Measurements from ENCODE around the gene NFATC4.

NFATC4 gene

DNA sequence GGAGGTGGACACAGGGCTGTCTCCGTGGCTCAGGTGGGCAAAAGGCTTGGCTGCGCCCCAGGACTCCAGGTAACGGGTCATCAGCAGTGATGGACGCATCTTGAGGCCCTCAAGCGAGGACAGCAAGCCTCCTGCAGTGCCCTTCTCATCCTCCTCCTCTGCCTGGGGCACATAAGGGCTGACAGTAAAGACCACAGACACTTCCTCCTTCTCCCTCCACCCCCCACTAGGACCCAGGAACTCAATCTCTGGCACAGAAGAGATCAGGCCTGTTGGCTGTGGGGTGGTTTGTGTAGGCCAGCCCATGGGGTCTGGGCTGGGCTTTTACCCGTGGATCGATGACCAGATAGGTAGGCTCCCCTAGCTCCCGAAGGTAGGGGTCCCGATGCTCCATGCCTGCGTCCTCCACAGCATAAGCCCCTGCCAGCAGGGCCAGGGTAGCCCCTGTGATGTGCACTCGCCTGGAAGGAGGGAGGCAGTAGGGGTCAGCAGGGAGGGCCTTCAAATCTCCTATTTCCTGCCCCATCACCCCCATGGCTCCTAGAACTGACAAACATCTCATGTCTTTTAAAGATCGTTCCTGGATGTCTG is 38.8 kb upstream of the NFATC4 start:
- DNase-seq (ENCODE audit: low read depth, low spot score), result no peak
- Histone ChIP-seq H3K27ac (no peak overlapping the region), H3K9me3 (ENCODE audit: low read depth, low read length) (no peaks in the 10 kb centered on the region), H3K36me3 (ENCODE audit: insufficient read depth, low read length) (no peaks in the 10 kb centered on the region), H3K4me3 (no peak overlapping the region), H3K9ac (ENCODE audit: insufficient read length) (no peak overlapping the region)
- TF ChIP-seq FOXP2 (optimal IDR thresholded peaks at IDR 0.05; ENCODE audit: control extremely low read depth, extremely low read length, insufficient read depth) (no peak), EZH2 (IDR thresholded peaks at IDR 0.05) (no peak), POLR2AphosphoS5 (IDR thresholded peaks at IDR 0.05; ENCODE audit: borderline replicate concordance, low read depth, low read length) (no peak)

DNA sequence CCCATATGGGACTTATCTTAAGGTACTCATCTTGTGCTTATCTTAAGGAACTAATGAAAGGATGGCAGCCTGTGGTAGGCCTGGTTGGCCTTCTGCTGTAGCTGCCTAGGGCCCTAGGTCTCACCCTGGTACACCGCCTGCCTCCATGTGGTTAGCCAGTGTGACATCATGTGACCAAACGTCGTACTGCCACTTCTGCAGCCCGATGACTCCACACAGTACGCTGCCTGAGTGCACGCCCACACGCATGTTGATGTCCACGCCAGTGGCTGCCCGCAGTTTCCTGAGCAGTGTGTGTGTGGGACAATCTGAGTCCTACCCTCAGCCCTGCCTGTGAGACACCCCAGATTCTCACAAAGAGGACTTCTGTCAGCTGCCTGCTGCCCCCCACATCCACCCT is 38.2 kb upstream of the NFATC4 start:
- TF ChIP-seq EZH2 (IDR thresholded peaks at IDR 0.05) (no peak), POLR2AphosphoS5 (IDR thresholded peaks at IDR 0.05; ENCODE audit: borderline replicate concordance, low read depth, low read length) (no peak), FOXP2 (optimal IDR thresholded peaks at IDR 0.05; ENCODE audit: control extremely low read depth, extremely low read length, insufficient read depth) (no peak)
- H3K9me3 ChIP-seq (ENCODE audit: low read depth, low read length), result no peaks in the 10 kb centered on the region
- no peak for DNase-seq (ENCODE audit: low read depth, low spot score)
- no peak overlapping the region for H3K9ac ChIP-seq (ENCODE audit: insufficient read length)
- no peaks in the 10 kb centered on the region for H3K36me3 ChIP-seq (ENCODE audit: insufficient read depth, low read length)
- H3K4me3 ChIP-seq, result no peak overlapping the region
- H3K27ac ChIP-seq, result no peak overlapping the region

DNA sequence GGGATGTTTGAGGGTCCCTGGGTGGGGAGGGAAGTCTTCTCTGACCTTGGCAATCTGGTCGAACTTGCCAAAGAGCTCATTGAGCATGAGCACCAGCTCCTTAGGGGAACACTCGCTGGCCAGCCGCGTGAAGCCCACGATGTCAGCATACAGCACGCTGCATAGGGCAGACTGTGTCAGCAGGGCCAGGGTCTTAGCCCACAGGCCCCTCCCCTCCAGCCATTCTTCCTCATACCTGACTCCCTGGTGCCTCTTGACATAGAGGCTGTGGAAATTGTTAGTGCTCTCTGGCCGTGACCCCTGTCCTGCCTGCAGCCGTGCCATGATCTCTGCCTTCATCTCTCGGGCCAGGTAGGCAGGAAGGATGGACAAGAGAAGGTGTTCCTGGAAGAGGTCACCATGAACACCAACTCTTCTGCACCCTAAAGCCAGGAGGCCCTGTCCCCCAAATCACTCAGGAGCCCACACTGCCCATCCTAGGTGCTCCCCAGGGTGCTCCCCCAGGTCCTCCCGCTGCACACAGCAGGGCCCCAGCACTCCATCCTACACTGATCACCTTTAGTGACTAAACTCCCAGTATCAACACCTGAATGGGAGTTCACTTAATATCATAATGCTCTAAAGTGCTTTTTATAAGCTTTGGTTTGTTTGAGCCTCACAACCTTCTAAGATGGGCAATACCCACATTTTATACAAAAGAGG is 36.9 kb upstream of the NFATC4 start:
- no peak overlapping the region for H3K9ac ChIP-seq (ENCODE audit: insufficient read length)
- H3K36me3 ChIP-seq (ENCODE audit: insufficient read depth, low read length), result no peaks in the 10 kb centered on the region
- no peak overlapping the region for H3K27ac ChIP-seq
- H3K9me3 ChIP-seq (ENCODE audit: low read depth, low read length), result no peaks in the 10 kb centered on the region
- no peak for DNase-seq (ENCODE audit: low read depth, low spot score)
- H3K4me3 ChIP-seq, result no peak overlapping the region
- TF ChIP-seq POLR2AphosphoS5 (IDR thresholded peaks at IDR 0.05; ENCODE audit: borderline replicate concordance, low read depth, low read length) (no peak), EZH2 (IDR thresholded peaks at IDR 0.05) (no peak), FOXP2 (optimal IDR thresholded peaks at IDR 0.05; ENCODE audit: control extremely low read depth, extremely low read length, insufficient read depth) (no peak)

DNA sequence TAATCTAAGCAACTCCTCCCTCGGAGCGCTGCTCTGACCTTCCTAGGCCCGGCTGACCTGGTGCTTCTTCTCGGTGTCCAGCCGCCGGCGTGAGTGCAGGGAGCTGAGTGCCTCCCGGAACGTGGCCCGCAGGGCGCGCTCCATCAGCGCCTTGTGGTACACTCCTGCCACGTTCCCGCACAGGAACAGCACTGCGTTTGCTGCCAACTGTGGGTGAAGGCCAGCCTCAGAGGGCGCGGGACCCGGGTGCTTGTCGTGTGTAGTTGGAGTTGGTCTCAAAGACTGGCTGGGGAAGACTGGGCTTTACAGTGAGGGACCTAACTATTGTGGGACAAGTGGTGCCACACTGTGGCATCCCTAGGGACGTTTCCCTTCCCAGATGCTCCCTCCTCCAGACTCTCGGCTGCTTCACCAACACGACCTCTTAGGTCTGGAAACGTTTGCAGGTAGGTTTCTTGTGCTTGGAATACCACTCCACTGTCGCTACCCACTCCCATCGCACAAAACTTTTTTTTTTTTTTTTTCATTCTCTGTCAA is 36.2 kb upstream of the NFATC4 start:
- Histone ChIP-seq H3K4me3 (no peak overlapping the region), H3K9ac (ENCODE audit: insufficient read length) (no peak overlapping the region), H3K36me3 (ENCODE audit: insufficient read depth, low read length) (no peaks in the 10 kb centered on the region), H3K27ac (no peak overlapping the region), H3K9me3 (ENCODE audit: low read depth, low read length) (no peaks in the 10 kb centered on the region)
- TF ChIP-seq EZH2 (IDR thresholded peaks at IDR 0.05) (no peak), POLR2AphosphoS5 (IDR thresholded peaks at IDR 0.05; ENCODE audit: borderline replicate concordance, low read depth, low read length) (no peak), FOXP2 (optimal IDR thresholded peaks at IDR 0.05; ENCODE audit: control extremely low read depth, extremely low read length, insufficient read depth) (no peak)
- no peak for DNase-seq (ENCODE audit: low read depth, low spot score)

DNA sequence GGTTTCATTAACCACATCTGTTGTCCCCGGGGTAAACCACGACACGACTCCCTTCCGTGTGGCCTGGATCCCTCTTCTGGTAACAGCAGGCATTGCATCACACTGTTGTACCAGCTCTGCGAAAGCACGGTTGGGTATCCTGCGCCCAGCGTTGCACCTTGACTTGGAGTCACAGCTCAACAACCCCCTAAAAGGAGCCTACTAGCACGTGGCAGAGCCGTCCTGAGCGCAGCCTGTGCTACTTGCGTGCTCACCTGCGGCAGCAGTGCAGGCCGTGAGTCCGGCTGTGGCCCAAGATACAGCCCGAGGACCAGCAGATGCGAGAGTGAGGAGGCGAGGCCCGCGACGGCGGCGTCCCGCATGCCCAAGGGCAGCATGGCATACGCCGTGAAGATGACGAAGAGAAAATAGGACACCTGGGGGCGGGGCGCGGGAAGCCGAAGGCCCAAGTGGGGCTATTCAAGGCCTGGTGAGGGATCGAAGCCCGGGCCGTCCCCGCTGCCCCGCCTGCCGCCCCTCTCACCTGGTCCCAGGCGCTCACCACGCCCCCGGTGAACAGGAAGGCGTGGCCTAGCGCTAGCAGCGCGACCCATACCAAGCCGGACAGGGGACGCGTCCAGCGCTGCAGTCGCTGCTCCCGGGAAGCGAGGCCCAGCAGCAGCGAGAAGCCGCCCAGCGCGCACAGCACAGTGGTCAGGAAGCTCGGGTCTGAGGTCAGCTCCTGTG is 35.6 kb upstream of the NFATC4 start:
- peak; percentile 48 for DNase-seq (ENCODE audit: low read depth, low spot score)
- no peak overlapping the region for H3K27ac ChIP-seq
- H3K36me3 ChIP-seq (ENCODE audit: insufficient read depth, low read length), result no peaks in the 10 kb centered on the region
- no peak overlapping the region for H3K9ac ChIP-seq (ENCODE audit: insufficient read length)
- H3K4me3 ChIP-seq, result no peak overlapping the region
- TF ChIP-seq EZH2 (IDR thresholded peaks at IDR 0.05) (no peak), FOXP2 (optimal IDR thresholded peaks at IDR 0.05; ENCODE audit: control extremely low read depth, extremely low read length, insufficient read depth) (peak; percentile 11), POLR2AphosphoS5 (IDR thresholded peaks at IDR 0.05; ENCODE audit: borderline replicate concordance, low read depth, low read length) (no peak)
- H3K9me3 ChIP-seq (ENCODE audit: low read depth, low read length), result no peaks in the 10 kb centered on the region

DNA sequence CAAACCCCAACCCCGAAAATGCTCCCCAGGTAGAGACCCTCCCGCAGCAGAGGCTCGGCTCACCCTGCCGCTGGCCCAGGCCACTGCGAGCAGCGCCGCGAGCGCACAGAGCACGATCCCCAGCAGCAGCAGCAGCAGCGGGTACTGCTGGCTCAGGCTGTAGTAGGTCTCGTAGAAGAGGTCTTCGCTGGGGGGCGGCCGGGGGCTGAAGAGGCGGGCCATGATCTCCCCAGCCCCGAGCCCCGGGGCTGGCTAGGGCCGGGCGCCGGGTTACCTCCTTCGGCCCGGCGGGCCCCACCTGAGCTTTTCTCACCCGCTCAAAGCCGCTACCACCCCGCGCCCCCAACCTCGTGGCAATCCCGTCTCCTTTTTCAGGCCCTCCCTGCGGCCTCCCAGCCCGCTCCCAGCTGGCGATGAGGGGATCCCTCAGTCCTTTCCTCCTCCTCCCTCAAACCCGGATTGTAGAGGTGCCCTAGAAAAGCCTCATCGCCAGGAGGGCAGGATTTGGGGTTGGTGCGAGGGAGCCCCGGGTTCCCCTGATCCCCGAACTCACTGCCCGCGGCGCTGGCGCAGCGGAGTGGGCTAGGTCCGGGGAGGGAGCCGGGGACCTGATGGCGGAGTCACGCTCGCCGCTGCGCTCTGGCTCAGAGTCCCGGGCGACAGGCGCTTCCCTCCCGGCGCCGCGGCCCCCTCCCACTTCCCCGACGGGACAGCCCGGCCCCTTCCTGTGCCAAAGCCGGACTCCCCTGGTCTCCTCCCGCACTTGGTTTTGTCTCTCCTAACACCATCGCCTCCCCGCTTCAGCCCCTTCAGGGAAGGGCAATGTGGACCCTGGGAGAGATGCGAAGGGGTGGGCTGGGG is 33.3 kb upstream of the NFATC4 start, which contains the start of gene ADCY4:
TSS of gene ADCY4 (minus strand) at position 641 of the 861 bp plus-strand sequence. CDS start at position 222, 419 bp downstream.
- H3K4me3 ChIP-seq, result peak within 1 kb of the TSS; percentile 84
- TF ChIP-seq FOXP2 (optimal IDR thresholded peaks at IDR 0.05; ENCODE audit: control extremely low read depth, extremely low read length, insufficient read depth) (no peak), EZH2 (IDR thresholded peaks at IDR 0.05) (no peak), POLR2AphosphoS5 (IDR thresholded peaks at IDR 0.05; ENCODE audit: borderline replicate concordance, low read depth, low read length) (no peak)
- peak within 1 kb of the TSS; percentile 63 for H3K9ac ChIP-seq (ENCODE audit: insufficient read length)
- no peaks in the 10 kb centered on the region for H3K36me3 ChIP-seq (ENCODE audit: insufficient read depth, low read length)
- no peak within 1 kb of the TSS for H3K27ac ChIP-seq
- DNase-seq (ENCODE audit: low read depth, low spot score), result no peak
- no peaks in the 10 kb centered on the region for H3K9me3 ChIP-seq (ENCODE audit: low read depth, low read length)

DNA sequence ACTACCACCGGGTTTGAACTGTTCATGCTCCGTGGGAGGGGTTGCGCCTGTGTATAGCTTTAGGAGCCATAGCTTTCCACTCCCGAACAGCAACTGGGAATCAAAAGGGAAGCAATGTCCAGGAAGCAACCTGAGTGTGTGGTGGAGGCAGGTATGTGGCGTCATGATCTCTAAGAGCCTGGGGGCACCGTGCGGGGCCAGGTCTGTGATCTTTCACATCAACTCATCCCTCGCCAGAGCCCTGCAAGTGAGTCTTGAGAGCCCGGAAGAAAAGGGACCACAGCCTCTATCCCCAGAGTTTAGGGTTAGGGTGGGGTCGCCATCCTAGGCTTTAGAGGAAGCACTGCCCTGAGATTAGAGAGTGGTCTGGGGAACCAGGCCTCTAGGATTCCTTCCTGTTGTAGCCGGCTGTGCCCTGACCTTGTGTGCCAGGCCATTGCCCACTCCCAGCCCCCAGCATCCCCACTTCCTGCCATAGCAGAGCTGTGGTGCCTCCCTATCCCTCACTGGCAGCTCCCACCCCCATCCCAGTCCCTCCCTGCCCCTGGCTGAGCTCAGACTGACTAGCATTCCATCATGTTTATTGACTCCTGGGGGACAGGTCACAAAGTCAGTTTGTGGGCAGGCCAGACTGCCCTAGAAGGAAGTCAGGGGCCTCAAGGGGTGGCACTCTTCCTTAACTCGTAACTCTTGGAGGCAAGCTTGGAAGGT is 32.4 kb upstream of the NFATC4 start:
- no peak for DNase-seq (ENCODE audit: low read depth, low spot score)
- Histone ChIP-seq H3K4me3 (no peak overlapping the region), H3K36me3 (ENCODE audit: insufficient read depth, low read length) (no peaks in the 10 kb centered on the region), H3K9me3 (ENCODE audit: low read depth, low read length) (no peaks in the 10 kb centered on the region), H3K9ac (ENCODE audit: insufficient read length) (no peak overlapping the region), H3K27ac (no peak overlapping the region)
- no peak for TF ChIP-seq EZH2 (IDR thresholded peaks at IDR 0.05)
- TF ChIP-seq FOXP2 (optimal IDR thresholded peaks at IDR 0.05; ENCODE audit: control extremely low read depth, extremely low read length, insufficient read depth), result no peak
- TF ChIP-seq POLR2AphosphoS5 (IDR thresholded peaks at IDR 0.05; ENCODE audit: borderline replicate concordance, low read depth, low read length), result no peak

All from SK-N-MC (cell line).